SK-N-SH treated with all-trans-retinoic acid at 6 μM for 48 hours (cell line): ENCODE data around the gene TSC2.

Experiments
- ARNTL ChIP-seq: fragments of 450-650 bp; formaldehyde crosslinking; IDR thresholded peaks from 2 replicates; pipeline ENCODE4 v1.5.0; 2020; ENCODE audit warnings: low read depth, mild to moderate bottlenecking, moderate library complexity, borderline replicate concordance
- CREB5 ChIP-seq: fragments of 250-450 bp; sonication (Bioruptor Pico); IDR thresholded peaks from 2 replicates; pipeline ENCODE4 v1.5.1; 2020; ENCODE audit warnings: low read depth, mild to moderate bottlenecking, moderate library complexity
- CSDC2 ChIP-seq: fragments of 250-450 bp; sonication (Bioruptor Pico); IDR thresholded peaks from 2 replicates; pipeline ENCODE4 v1.5.0; 2020; ENCODE audit warnings: mild to moderate bottlenecking, moderate library complexity
- PATZ1 ChIP-seq: fragments of 250-450 bp; sonication (Bioruptor Pico); IDR thresholded peaks from 2 replicates; pipeline ENCODE4 v1.8.0; 2020; ENCODE audit warnings: mild to moderate bottlenecking, moderate library complexity, borderline replicate concordance
- RARB ChIP-seq: fragments of 250-450 bp; sonication (Bioruptor Pico); IDR thresholded peaks from 2 replicates; pipeline ENCODE4 v1.8.0; 2021; ENCODE audit warnings: mild to moderate bottlenecking, moderate library complexity
- SNAI2 ChIP-seq: fragments of 250-450 bp; sonication (Bioruptor Pico); IDR thresholded peaks from 2 replicates; pipeline ENCODE4 v1.5.0; 2020; ENCODE audit warnings: mild to moderate bottlenecking, moderate library complexity
- ZC3H10 ChIP-seq: fragments of 250-450 bp; sonication (Bioruptor Pico); IDR thresholded peaks from 2 replicates; pipeline ENCODE4 v1.5.1; 2021; ENCODE audit warnings: mild to moderate bottlenecking, moderate library complexity

- no peak for TF ChIP-seq PATZ1
- TF ChIP-seq ARNTL (CRISPR knock-in tag) = no peak
- no peak for TF ChIP-seq SNAI2
- TF ChIP-seq RARB = no peak
- TF ChIP-seq ZC3H10 (CRISPR knock-in tag) = no peak
- no peak for TF ChIP-seq CREB5 (CRISPR knock-in tag)
- TF ChIP-seq CSDC2 (CRISPR knock-in tag) = no peak
Observed at GRCh38 chr16:2019921-2020831, 27.6 kb upstream of the TSC2 start.
